Left lung (tissue), 10 donors: ENCODE results near the gene PTTG1. TPM values are rescaled to one million over a fixed set of nuclear protein-coding genes. Genes with fewer than 3 reads are reported as not detected.

ENCODE experiments used
- ATAC-seq: fragments of 200-7000 bp; cut with Tn5 transposase; one replicate; pipeline ENCODE4 v1.9.1; 2020; ENCODE audit warnings: moderate library complexity
- DNase-seq, 4 donors: peaks; one replicate each; pipeline ENCODE4 v3.0.0-alpha.2; 2013 to 2020
- H3K27ac ChIP-seq, 2 donors: fragments of 200-600 bp; sonication (generic) in 1 of 2; one replicate each; pipeline versions ENCODE4 v1.5.0 to v1.8.0; 2020 to 2021
- H3K27me3 ChIP-seq, 2 donors: fragments of 200-600 bp; sonication (generic) in 1 of 2; one replicate each; pipeline versions ENCODE4 v1.5.0 to v1.8.0; 2020 to 2021
- H3K36me3 ChIP-seq, 2 donors: fragments of 200-600 bp; sonication (generic) in 1 of 2; one replicate each; pipeline versions ENCODE4 v1.5.0 to v1.8.0; 2020 to 2021
- H3K4me1 ChIP-seq, 2 donors: fragments of 200-600 bp; one replicate each; pipeline ENCODE4 v1.8.0; 2021
- H3K4me3 ChIP-seq, 2 donors: fragments of 200-600 bp; sonication (generic) in 1 of 2; one replicate each; pipeline versions ENCODE4 v1.5.0 to v1.8.0; 2020 to 2021; ENCODE audit warnings: mild to moderate bottlenecking in 1 of 2
- H3K9me3 ChIP-seq, 2 donors: fragments of 200-600 bp; sonication (generic) in 1 of 2; one replicate each; pipeline versions ENCODE4 v1.5.0 to v1.8.0; 2020 to 2021
- intact Hi-C, 2 donors: fragments of 100-400 bp; cut with DNase I; formaldehyde crosslinking; loops; one replicate each; pipeline versions ENCODE4 v1.11.2 to v1.14.2; 2022
- polyA plus RNA-seq, 6 donors: library from polyadenylated mRNA; unstranded; fragments of 120-200 nt; gene quantifications; one replicate each; pipeline ENCODE4 v1.2.1, GENCODE V29; 2013; ENCODE audit not compliant: insufficient read length in 6 of 6
- total RNA-seq, 2 donors: library from RNA; stranded (reverse); fragmentation: NEBNext Ultra II Directional; extraction: Animal tissue kit (Norgen Biotek cat#: 25700); gene quantifications; one replicate each; pipeline ENCODE4 v1.2.1, GENCODE V29; 2021
- TF ChIP-seq, protein P1 (sequence below), 2 donors: fragments of 200-600 bp; sonication (generic) in 1 of 2; IDR thresholded peaks; one replicate each; pipeline versions ENCODE4 v1.5.0 to v1.8.0; 2021; ENCODE audit warnings: antibody characterized with exemption in 2 of 2
- donor health status: DM: no; HTN: yes; CAD: no.
- donor health status: DM: no; HTN: no; CAD: no.

The PTTG1 gene
- total and polyA plus RNA-seq, 8 donors = 10.2 to 107 (median 54.7) TPM

GRCh38 chr5:160469156-160470144 is 47.8 kb downstream of the PTTG1 start:
- no peak for ATAC-seq

GRCh38 chr5:160470437-160471361 is 49.0 kb downstream of the PTTG1 start:
- intact Hi-C loops = no loop called here
- peak in 1 of 4 donors; percentile 7 for DNase-seq
- Histone ChIP-seq H3K27me3 (peaks cover 0 to 11% of the 10 kb centered on the region in 2 donors), H3K36me3 (no peaks in the 10 kb centered on the region), H3K9me3 (no peaks in the 10 kb centered on the region), H3K27ac (no peak overlapping the region), H3K4me3 (peak overlapping the region in 1 of 2 donors; percentile 41), H3K4me1 (peaks cover 18 to 56% of the 10 kb centered on the region in 2 donors)
- ATAC-seq = no peak
- TF ChIP-seq, protein P1, sequence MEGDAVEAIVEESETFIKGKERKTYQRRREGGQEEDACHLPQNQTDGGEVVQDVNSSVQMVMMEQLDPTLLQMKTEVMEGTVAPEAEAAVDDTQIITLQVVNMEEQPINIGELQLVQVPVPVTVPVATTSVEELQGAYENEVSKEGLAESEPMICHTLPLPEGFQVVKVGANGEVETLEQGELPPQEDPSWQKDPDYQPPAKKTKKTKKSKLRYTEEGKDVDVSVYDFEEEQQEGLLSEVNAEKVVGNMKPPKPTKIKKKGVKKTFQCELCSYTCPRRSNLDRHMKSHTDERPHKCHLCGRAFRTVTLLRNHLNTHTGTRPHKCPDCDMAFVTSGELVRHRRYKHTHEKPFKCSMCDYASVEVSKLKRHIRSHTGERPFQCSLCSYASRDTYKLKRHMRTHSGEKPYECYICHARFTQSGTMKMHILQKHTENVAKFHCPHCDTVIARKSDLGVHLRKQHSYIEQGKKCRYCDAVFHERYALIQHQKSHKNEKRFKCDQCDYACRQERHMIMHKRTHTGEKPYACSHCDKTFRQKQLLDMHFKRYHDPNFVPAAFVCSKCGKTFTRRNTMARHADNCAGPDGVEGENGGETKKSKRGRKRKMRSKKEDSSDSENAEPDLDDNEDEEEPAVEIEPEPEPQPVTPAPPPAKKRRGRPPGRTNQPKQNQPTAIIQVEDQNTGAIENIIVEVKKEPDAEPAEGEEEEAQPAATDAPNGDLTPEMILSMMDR (IDR thresholded peaks at IDR 0.05) = no peak

More at GRCh38 chr5:160469156-160470144, 47.8 kb downstream of the PTTG1 start:
- peaks cover 18 to 56% of the 10 kb centered on the region in 2 donors for H3K4me1 ChIP-seq
- TF ChIP-seq, protein P1 (IDR thresholded peaks at IDR 0.05) = no peak
- no peak overlapping the region for H3K27ac ChIP-seq
- no peak for DNase-seq
- H3K36me3 ChIP-seq = no peaks in the 10 kb centered on the region
- no peaks in the 10 kb centered on the region for H3K9me3 ChIP-seq
- intact Hi-C loops = no loop called here
- peak overlapping the region in 1 of 2 donors; percentile 41 for H3K4me3 ChIP-seq
- peaks cover 0 to 11% of the 10 kb centered on the region in 2 donors for H3K27me3 ChIP-seq

GRCh38 chr5:160471761-160472160 is 50.1 kb downstream of the PTTG1 start:
- intact Hi-C loops = no loop called here
- TF ChIP-seq, protein P1 (IDR thresholded peaks at IDR 0.05) = no peak
- Histone ChIP-seq H3K4me3 (no peak overlapping the region), H3K4me1 (peaks cover 18 to 51% of the 10 kb centered on the region in 2 donors), H3K27ac (no peak overlapping the region), H3K27me3 (peaks cover 0 to 11% of the 10 kb centered on the region in 2 donors), H3K36me3 (no peaks in the 10 kb centered on the region), H3K9me3 (no peaks in the 10 kb centered on the region)
- no peak for DNase-seq
- ATAC-seq = no peak

DNA sequence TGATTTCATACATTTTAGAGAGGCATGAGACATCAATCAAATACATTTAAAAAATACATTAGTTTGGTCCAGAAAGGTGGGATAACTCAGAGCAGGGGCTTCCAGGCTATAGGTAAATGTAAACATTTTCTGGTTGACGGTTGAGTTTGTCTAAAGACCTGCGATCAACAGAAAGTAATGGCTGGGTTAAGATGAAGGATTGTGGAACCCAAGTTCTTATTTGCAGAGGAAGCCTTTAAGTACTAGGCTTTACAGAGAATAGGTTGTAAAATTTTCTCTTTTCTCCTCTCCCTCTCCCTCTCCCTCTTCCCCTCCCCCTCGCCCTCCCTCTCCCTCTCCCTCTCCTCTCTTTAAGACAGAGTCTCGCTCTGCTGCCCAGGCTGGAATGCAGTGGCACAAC is 50.8 kb downstream of the PTTG1 start:
- DNase-seq (no peak), ATAC-seq (no peak)
- intact Hi-C loops = no loop called here
- Histone ChIP-seq H3K4me3 (no peak overlapping the region), H3K4me1 (peaks cover 11 to 44% of the 10 kb centered on the region in 2 donors), H3K27me3 (peaks cover 0 to 10% of the 10 kb centered on the region in 2 donors), H3K9me3 (no peaks in the 10 kb centered on the region), H3K27ac (no peak overlapping the region), H3K36me3 (no peaks in the 10 kb centered on the region)
- TF ChIP-seq, protein P1 (IDR thresholded peaks at IDR 0.05) = no peak
